Right cardiac atrium (tissue), 5 donors: Measurements from ENCODE around the gene ITGA7. TPM values are rescaled to one million over a fixed set of nuclear protein-coding genes. Genes with fewer than 3 reads are reported as not detected.

Source experiments
- ATAC-seq, 2 donors: fragments of 200-7000 bp; cut with Tn5 transposase; one replicate each; pipeline versions ENCODE4 v1.8.0 to v1.9.1; 2020; ENCODE audit warnings: moderate library complexity in 2 of 2, mild to moderate bottlenecking in 1 of 2
- DNase-seq, 3 donors: peaks; one replicate each; pipeline ENCODE4 v3.0.0-alpha.2; 2020
- H3K27ac ChIP-seq: one replicate; pipeline ENCODE4 v1.5.1; 2013; ENCODE audit warnings: mild to moderate bottlenecking, low read length, control low read depth, moderate library complexity
- H3K27me3 ChIP-seq: one replicate; pipeline ENCODE4 v1.6.1; 2013; ENCODE audit not compliant: control insufficient read depth, insufficient read depth
- H3K4me1 ChIP-seq: one replicate; pipeline ENCODE4 v1.6.1; 2013; ENCODE audit warnings: low read length; ENCODE audit not compliant: control insufficient read depth, insufficient read depth
- H3K4me3 ChIP-seq: one replicate; pipeline ENCODE4 v1.5.1; 2013; ENCODE audit warnings: low read length, control low read depth
- H3K9me3 ChIP-seq: one replicate; pipeline ENCODE4 v1.6.1; 2013; ENCODE audit warnings: low read length; ENCODE audit not compliant: control insufficient read depth
- WGBS: extraction: QIAGEN DNeasy Blood & Tissue Kit; methylation state at CpG from one replicate; pipeline ENCODE4 v1.1.7; 2013; 5-methylcytosine and 5-hydroxymethylcytosine counted together
- intact Hi-C, 4 donors: fragments of 100-400 bp; cut with DNase I; formaldehyde crosslinking; loops; one replicate each; pipeline versions ENCODE4 v1.11.0 to v1.14.0; 2022 to 2023
- polyA plus RNA-seq: library from polyadenylated mRNA; stranded (reverse); fragments of 200-250 nt; gene quantifications from one replicate; pipeline ENCODE4 v1.2.3, GENCODE V29; 2013
- total RNA-seq, 4 donors: library from RNA; stranded (reverse); fragmentation: NEBNext Ultra II Directional; extraction: Animal tissue kit (Norgen Biotek cat#: 25700); gene quantifications; one replicate each; pipeline ENCODE4 v1.2.1, GENCODE V29; 2021
- donor health status: healthy with polysubstance abuse.
- donor health status: DM: no; HTN: yes; CAD: no.
- donor health status: DM: no; HTN: no; CAD: no.
- donor health status: DM: no; HTN: yes; CAD: no; lungs with severe emphysema.
- donor health status: DM: yes; HTN: yes; CAD: no.

ITGA7 gene
- total and polyA plus RNA-seq, 5 donors, result 288 to 674 (median 602) TPM

- H3K4me1 ChIP-seq, result peaks cover 1% of the 10 kb centered on the region
- no peak overlapping the region for H3K27ac ChIP-seq
- no peaks in the 10 kb centered on the region for H3K9me3 ChIP-seq
- intact Hi-C loops, result no loop called here
- DNase-seq (peak in 2 of 3 donors; percentile 27 to 37), ATAC-seq (no peak)
- no peaks in the 10 kb centered on the region for H3K27me3 ChIP-seq
- WGBS, result 91% methylated on average over 16 of the region's 16 CpGs
- H3K4me3 ChIP-seq, result no peak overlapping the region
Observed at GRCh38 chr12:55698241-55698955, 9.3 kb downstream of the ITGA7 start.

GRCh38 chr12:55697686-55698085 is 10.0 kb downstream of the ITGA7 start:
- Histone ChIP-seq H3K27me3 (no peaks in the 10 kb centered on the region), H3K4me1 (no peaks in the 10 kb centered on the region), H3K4me3 (no peak overlapping the region), H3K27ac (no peak overlapping the region), H3K9me3 (no peaks in the 10 kb centered on the region)
- WGBS, result 86% methylated on average over 7 of the region's 7 CpGs
- ATAC-seq (no peak), DNase-seq (peak in 1 of 3 donors; percentile 18)
- intact Hi-C loops, result no loop called here

- DNase-seq, result peak in 2 of 3 donors; percentile 33 to 47
- 84% methylated on average over 19 of the region's 19 CpGs for WGBS
Observed at GRCh38 chr12:55696796-55697462, 10.8 kb downstream of the ITGA7 start.

GRCh38 chr12:55696141-55696540 is 11.6 kb downstream of the ITGA7 start:
- Histone ChIP-seq H3K27ac (no peak overlapping the region), H3K4me1 (no peaks in the 10 kb centered on the region), H3K27me3 (no peaks in the 10 kb centered on the region), H3K9me3 (no peaks in the 10 kb centered on the region), H3K4me3 (no peak overlapping the region)
- DNase-seq (peak in 1 of 3 donors; percentile 33), ATAC-seq (no peak)
- intact Hi-C loops, result no loop called here
- WGBS, result 88% methylated on average over 6 of the region's 6 CpGs

More at GRCh38 chr12:55696796-55697462, 10.8 kb downstream of the ITGA7 start:
- Histone ChIP-seq H3K4me3 (no peak overlapping the region), H3K27ac (no peak overlapping the region), H3K4me1 (no peaks in the 10 kb centered on the region), H3K27me3 (no peaks in the 10 kb centered on the region), H3K9me3 (no peaks in the 10 kb centered on the region)
- intact Hi-C loops, result no loop called here
- ATAC-seq, result no peak

- ATAC-seq, result no peak
- no peaks in the 10 kb centered on the region for H3K4me1 ChIP-seq
- DNase-seq, result no peak
- no peaks in the 10 kb centered on the region for H3K9me3 ChIP-seq
- WGBS, result 84% methylated on average over 7 of the region's 7 CpGs
- no peaks in the 10 kb centered on the region for H3K27me3 ChIP-seq
- no peak overlapping the region for H3K4me3 ChIP-seq
- H3K27ac ChIP-seq, result no peak overlapping the region
- intact Hi-C loops, result no loop called here
Observed at GRCh38 chr12:55695349-55695748, 12.4 kb downstream of the ITGA7 start.

GRCh38 chr12:55694651-55695050 is 13.1 kb downstream of the ITGA7 start:
- peak; percentile 3 to 6 for ATAC-seq
- peak in 2 of 3 donors; percentile 17 to 33 for DNase-seq
- Histone ChIP-seq H3K9me3 (no peaks in the 10 kb centered on the region), H3K27ac (no peak overlapping the region), H3K27me3 (no peaks in the 10 kb centered on the region), H3K4me3 (no peak overlapping the region), H3K4me1 (no peaks in the 10 kb centered on the region)
- intact Hi-C loops, result no loop called here
- 91% methylated on average over 4 of the region's 4 CpGs for WGBS

GRCh38 chr12:55694188-55694515 is 13.6 kb downstream of the ITGA7 start:
- H3K27me3 ChIP-seq, result no peaks in the 10 kb centered on the region
- intact Hi-C loops, result no loop called here
- no peak overlapping the region for H3K4me3 ChIP-seq
- no peak overlapping the region for H3K27ac ChIP-seq
- WGBS, result 92% methylated on average over 7 of the region's 7 CpGs
- peak; percentile 2 to 20 for ATAC-seq
- H3K4me1 ChIP-seq, result no peaks in the 10 kb centered on the region
- peak in 1 of 3 donors; percentile 21 for DNase-seq
- no peaks in the 10 kb centered on the region for H3K9me3 ChIP-seq

GRCh38 chr12:55693323-55694187 is 14.1 kb downstream of the ITGA7 start:
- H3K27ac ChIP-seq, result no peak overlapping the region
- intact Hi-C loops, result no loop called here
- no peaks in the 10 kb centered on the region for H3K9me3 ChIP-seq
- 91% methylated on average over 7 of the region's 7 CpGs for WGBS
- ATAC-seq (no peak), DNase-seq (peak in 1 of 3 donors; percentile 18)
- no peaks in the 10 kb centered on the region for H3K4me1 ChIP-seq
- H3K27me3 ChIP-seq, result no peaks in the 10 kb centered on the region
- no peak overlapping the region for H3K4me3 ChIP-seq

GRCh38 chr12:55692631-55693322 is 14.9 kb downstream of the ITGA7 start:
- intact Hi-C loops, result no loop called here

GRCh38 chr12:55688716-55689655 is 18.7 kb downstream of the ITGA7 start:
- Histone ChIP-seq H3K27me3 (no peaks in the 10 kb centered on the region), H3K27ac (no peak overlapping the region), H3K4me1 (no peaks in the 10 kb centered on the region), H3K4me3 (no peak overlapping the region), H3K9me3 (no peaks in the 10 kb centered on the region)
- intact Hi-C loops, result no loop called here
- 91% methylated on average over 16 of the region's 16 CpGs for WGBS
- no peak for DNase-seq
- no peak for ATAC-seq

More at GRCh38 chr12:55692631-55693322, 14.9 kb downstream of the ITGA7 start:
- Histone ChIP-seq H3K4me1 (no peaks in the 10 kb centered on the region), H3K9me3 (no peaks in the 10 kb centered on the region), H3K27ac (no peak overlapping the region), H3K27me3 (no peaks in the 10 kb centered on the region), H3K4me3 (no peak overlapping the region)
- ATAC-seq, result no peak
- peak in 1 of 3 donors; percentile 22 for DNase-seq
- WGBS, result 93% methylated on average over 12 of the region's 12 CpGs
